TTC549 (cell line): ENCODE measurements around the gene LRRC41.
"Not testable (repeated sequence)": the region's sequence is repeated elsewhere in the genome, so short reads cannot be mapped to it uniquely, and the experiment has no call there.

Source experiments
- FAIRE-seq: peaks from 2 replicates; lab custom pipeline; 2012; peaks lifted over from hg19 to GRCh38; lab: Jason Lieb, UNC

Gene LRRC41

GRCh38 chr1:46243831-46244230 is 59.6 kb downstream of the LRRC41 start:
- not testable (repeated sequence) for FAIRE-seq

- no peak for FAIRE-seq
Measured at GRCh38 chr1:46242918-46243317, 60.5 kb downstream of the LRRC41 start.

- not testable (repeated sequence) for FAIRE-seq
Measured at GRCh38 chr1:46241733-46242132, 61.7 kb downstream of the LRRC41 start.

DNA sequence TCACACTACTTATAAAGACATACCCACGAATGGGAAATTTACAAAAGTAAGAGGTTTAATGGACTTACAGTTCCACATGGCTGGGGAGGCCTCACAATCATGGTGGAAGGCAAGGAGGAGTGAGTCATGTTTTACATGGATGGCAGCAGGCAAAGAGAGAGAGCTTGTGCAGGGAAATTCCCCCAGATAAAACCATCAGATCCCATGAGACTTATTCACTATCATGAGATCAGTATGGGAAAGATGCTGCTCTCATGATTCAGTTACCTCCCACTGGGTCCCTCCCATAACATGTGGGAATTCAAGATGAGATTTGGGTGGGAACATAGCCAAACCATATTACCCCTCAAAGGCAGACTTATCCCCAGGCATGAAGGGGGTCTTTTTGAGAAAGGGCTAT is 64.6 kb downstream of the LRRC41 start:
- FAIRE-seq = not testable (repeated sequence)

GRCh38 chr1:46236882-46237281 is 66.5 kb downstream of the LRRC41 start:
- no peak for FAIRE-seq

DNA sequence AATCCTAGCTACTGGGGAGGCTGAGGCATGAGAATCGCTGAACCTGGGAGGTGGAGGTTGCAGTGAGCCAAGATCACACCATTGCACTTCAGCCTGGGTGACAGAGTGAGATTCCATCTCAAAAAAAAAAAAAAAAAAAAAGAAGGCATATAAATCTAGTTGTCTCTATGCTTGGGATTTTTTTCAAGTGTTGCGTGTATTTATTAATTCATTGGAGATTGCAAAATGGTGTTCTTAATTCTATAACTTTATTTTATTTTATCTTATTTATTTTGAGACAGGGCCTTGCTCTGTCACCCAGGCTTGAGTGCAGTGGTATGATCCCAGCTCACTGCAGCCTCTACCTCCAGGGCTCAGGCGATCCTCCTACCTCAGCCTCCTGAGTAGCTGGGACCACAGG is 72.2 kb downstream of the LRRC41 start:
- not testable (repeated sequence) for FAIRE-seq
